Fibroblast of villous mesenchyme (primary cell): Measurements from ENCODE around the gene CPNE4. TPM values are rescaled to one million over a fixed set of nuclear protein-coding genes. Genes with fewer than 3 reads are reported as not detected.

ENCODE experiments used
- DNase-seq: peaks from one replicate; pipeline ENCODE4 v3.0.0-alpha.2; 2010; ENCODE audit warnings: low read depth
- H3K4me3 ChIP-seq: 2 replicates; pipeline ENCODE4 v1.5.1; 2011; ENCODE audit warnings: low read depth, mild to moderate bottlenecking, low read length
- total RNA-seq: library from RNA; depleted of rRNA; stranded (reverse); fragments of >200 nt; gene quantifications from 2 replicates; pipeline ENCODE4 v1.2.3, GENCODE V29; 2012
- TF ChIP-seq, protein P1 (sequence below): IDR thresholded peaks from 2 replicates; pipeline ENCODE4 v1.5.1; 2012; ENCODE audit warnings: low read depth, mild to moderate bottlenecking, low read length; ENCODE audit not compliant: insufficient read depth

CPNE4 gene
- total RNA-seq, 1 donor = not detected

DNA sequence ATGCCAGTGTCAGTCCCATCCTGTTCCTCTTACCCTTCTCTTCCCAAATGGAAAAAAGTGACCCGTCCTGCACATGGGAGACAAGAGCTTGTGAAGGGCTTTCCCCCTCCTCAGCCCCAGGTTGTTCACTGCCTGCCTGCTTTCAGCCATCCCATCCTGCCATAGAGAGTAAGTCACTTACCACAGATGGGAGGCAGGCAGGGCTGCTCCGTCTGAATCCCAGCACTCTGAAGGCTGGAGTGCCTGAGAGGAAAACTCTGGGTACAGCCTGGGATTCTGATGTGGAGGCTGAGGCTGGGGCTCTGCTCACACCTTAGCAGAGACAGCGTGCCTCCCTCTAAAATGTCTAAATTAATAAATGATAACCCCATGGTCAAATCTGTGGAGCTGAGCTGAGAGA lies 14.8 kb downstream of the CPNE4 start:
- DNase-seq = no peak
- TF ChIP-seq, protein P1, sequence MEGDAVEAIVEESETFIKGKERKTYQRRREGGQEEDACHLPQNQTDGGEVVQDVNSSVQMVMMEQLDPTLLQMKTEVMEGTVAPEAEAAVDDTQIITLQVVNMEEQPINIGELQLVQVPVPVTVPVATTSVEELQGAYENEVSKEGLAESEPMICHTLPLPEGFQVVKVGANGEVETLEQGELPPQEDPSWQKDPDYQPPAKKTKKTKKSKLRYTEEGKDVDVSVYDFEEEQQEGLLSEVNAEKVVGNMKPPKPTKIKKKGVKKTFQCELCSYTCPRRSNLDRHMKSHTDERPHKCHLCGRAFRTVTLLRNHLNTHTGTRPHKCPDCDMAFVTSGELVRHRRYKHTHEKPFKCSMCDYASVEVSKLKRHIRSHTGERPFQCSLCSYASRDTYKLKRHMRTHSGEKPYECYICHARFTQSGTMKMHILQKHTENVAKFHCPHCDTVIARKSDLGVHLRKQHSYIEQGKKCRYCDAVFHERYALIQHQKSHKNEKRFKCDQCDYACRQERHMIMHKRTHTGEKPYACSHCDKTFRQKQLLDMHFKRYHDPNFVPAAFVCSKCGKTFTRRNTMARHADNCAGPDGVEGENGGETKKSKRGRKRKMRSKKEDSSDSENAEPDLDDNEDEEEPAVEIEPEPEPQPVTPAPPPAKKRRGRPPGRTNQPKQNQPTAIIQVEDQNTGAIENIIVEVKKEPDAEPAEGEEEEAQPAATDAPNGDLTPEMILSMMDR = no peak
- no peak overlapping the region for H3K4me3 ChIP-seq

DNA sequence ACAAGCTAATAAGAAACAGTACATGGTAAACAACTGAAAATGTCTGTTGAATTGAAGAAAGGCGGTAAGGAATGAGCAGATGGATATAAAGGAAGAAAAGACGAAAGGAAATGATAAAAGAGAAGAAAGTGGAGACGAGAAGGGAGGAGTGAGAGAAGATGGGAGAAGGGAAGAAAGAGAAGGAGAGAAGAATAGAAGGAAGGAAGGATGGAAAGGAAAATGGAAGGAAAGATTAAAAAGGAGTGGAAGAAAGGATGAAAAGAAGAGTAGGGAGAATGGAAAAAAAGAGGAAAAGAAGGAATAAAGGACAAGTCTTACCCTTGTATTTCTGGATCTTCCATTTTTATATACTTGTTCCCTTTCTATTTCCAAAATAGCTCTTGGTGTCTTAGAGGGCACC lies 17.7 kb downstream of the CPNE4 start:
- DNase-seq = no peak
- TF ChIP-seq, protein P1 = no peak
- no peak overlapping the region for H3K4me3 ChIP-seq

DNA sequence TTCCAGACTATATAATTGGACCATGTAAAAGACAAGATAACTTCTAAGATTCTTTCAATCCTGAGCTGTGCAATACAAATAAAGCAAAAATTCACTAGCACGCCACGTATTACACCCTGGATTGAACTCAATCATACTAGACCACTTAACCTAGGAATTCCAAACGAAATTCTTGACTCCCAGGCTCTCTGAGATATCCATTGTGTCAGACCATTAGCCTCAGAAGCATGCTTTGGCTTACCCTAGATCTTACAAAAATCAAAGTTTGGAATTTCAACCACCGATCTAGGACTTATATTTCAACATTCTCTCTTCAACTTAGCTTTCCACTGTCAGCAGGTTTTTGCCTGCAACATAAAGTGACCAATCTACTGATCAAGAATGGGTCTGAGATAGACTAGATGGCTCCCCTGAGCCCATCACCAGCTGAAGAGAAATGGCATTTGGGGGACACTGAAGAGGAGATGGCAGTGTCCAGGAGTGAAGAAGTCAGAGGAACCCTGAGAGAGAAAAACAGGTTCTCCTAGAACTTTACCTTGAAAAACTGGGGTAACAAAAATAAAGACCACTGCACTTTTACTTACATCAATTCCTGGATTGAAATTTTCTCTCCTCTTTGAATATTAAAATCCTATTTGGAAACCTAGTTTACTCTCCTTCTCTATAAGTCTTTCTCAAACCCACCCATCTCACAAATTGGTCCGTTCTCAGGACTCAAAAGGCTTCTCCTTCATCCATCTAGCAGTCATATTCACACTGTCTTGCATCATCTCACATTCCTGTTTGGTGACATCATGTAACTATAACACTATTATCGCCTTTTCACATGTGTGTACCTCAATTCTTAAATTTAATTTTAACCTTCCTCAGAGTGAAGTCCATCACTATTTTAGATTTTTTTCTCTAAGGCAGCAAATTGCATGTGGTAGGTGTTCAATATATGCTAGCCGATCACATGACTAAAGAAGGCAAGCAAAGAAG lies 18.5 kb downstream of the CPNE4 start:
- DNase-seq = no peak
- TF ChIP-seq, protein P1 = no peak

DNA sequence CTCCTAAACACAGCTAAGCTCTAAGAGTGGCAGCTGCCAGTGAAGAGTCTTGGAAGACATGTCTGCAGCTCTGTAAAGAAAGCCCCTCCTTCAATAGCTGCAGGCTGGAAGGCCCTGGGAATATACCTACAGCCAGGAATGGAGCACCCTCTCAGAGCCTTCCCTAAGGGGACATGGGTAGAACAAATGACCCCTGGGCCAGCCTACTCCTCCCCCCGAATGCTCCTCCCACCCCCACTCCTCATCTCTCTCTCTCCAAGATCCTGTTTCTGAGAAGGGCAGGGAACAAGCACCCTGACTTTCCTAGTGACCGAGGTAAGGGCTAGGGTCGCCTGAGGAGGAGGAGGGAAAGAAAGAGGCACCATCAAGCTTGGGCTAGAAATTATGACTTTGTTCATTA lies 20.7 kb downstream of the CPNE4 start:
- TF ChIP-seq, protein P1 = no peak
- H3K4me3 ChIP-seq = no peak overlapping the region
- no peak for DNase-seq

More for the DNA sequence above, 18.5 kb downstream of the CPNE4 start:
- no peak overlapping the region for H3K4me3 ChIP-seq

DNA sequence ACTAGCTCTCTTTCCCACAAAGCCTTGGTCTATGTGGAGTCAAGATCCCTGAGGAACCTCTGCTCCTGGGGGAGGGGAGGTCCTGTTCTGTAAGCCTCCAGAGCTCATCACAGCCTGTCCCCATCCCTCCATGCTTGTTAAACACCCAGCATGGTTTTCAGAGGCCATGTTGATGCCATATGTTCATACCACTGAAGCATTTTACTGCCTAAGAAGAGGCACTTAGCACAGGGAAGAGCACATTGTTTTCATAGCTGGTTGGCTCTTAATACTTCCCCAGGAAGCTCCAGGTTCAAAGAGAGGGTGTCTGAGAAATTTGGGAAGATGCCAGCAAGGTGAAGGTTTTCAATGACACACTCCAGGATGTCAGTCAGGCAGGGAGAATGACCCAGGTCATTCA lies 25.6 kb downstream of the CPNE4 start:
- no peak overlapping the region for H3K4me3 ChIP-seq
- TF ChIP-seq, protein P1 = no peak
- no peak for DNase-seq

DNA sequence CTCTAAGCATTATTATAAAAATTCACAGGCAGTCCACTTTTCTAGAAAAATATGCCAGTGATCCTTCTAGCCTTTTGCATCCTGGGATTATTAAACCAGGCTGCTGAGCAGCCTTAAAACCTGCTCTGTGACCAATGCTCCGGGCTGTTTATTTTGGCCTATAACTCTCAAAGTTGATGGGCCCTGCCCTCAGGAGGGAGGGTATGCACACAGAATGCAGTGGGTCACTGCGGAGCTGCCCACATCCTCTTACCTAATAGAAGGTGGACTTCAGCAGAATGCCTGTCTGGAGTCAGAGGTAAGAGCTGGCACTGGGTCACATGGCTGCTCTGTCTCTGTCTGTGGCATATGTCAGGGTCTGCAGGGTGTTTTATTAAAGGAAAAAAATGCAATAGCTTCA lies 26.0 kb downstream of the CPNE4 start:
- no peak overlapping the region for H3K4me3 ChIP-seq
- TF ChIP-seq, protein P1 = no peak

More for the DNA sequence above, 26.0 kb downstream of the CPNE4 start:
- no peak for DNase-seq
